ENCODE results near the gene SPATA31D1. TPM values are rescaled to one million over a fixed set of nuclear protein-coding genes. Genes with fewer than 3 reads are reported as not detected.

The SPATA31D1 gene
- total and polyA plus RNA-seq, 2 donors (not counting 1 experiment from before 2014, with no cell fraction given) = not detected

GRCh38 chr9:81981883-81982282 is 6.7 kb upstream of the SPATA31D1 start:
- 36% methylated on average over 3 of the region's 4 CpGs for WGBS (ENCODE audit: insufficient coverage)
- TF ChIP-seq EZH2 (IDR thresholded peaks at IDR 0.05; ENCODE audit: borderline replicate concordance, insufficient read depth, low read depth, low read length, poor library complexity, severe bottlenecking) = no peak
- TF ChIP-seq CTCF (IDR thresholded peaks at IDR 0.05) = no peak

GRCh38 chr9:81984928-81985327 is 3.6 kb upstream of the SPATA31D1 start:
- Mint-ChIP-seq H3K27ac (no peak overlapping the region), H3K4me1 (peaks cover 13% of the 10 kb centered on the region), H3K9me3 (ENCODE audit: insufficient read depth) (no peaks in the 10 kb centered on the region), H3K27me3 (no peaks in the 10 kb centered on the region), H3K4me3 (no peak overlapping the region)
- H3K27ac ChIP-seq (ENCODE audit: low read length in 2 of 2) = no peak overlapping the region
- H3K9me3 ChIP-seq (ENCODE audit: control extremely low read depth in 1 of 3, control insufficient read depth in 2 of 3, insufficient read depth in 1 of 3, low read length in 2 of 3) = no peaks in the 10 kb centered on the region
- H4K20me1 ChIP-seq (ENCODE audit: control insufficient read depth, insufficient read depth, low read length, poor library complexity, severe bottlenecking) = no peaks in the 10 kb centered on the region
- ATAC-seq (ENCODE audit: low read depth) (no peak), DNase-seq (no peak)
- H3K9ac ChIP-seq (ENCODE audit: low read length) = no peak overlapping the region
- H3K27me3 ChIP-seq (replicated peaks in 1 of 4; ENCODE audit: control extremely low read depth in 1 of 4, control insufficient read depth in 3 of 4, insufficient read depth in 4 of 4, low read length in 3 of 4) = no peaks in the 10 kb centered on the region
- intact Hi-C loops (cut with micrococcal nuclease) = no loop called here
- ChIA-PET POLR2A (no interaction called here), CTCF (no interaction called here)
- H3K4me3 ChIP-seq (ENCODE audit: control extremely low read depth in 1 of 5, extremely low read depth in 1 of 5, insufficient read depth in 1 of 5, low read depth in 2 of 5, low read length in 4 of 5) = no peak overlapping the region
- TF ChIP-seq EZH2 (IDR thresholded peaks at IDR 0.05; ENCODE audit: borderline replicate concordance, insufficient read depth, low read depth, low read length, poor library complexity, severe bottlenecking) (no peak), CTCF (IDR thresholded peaks at IDR 0.05) (no peak)
- no peaks in the 10 kb centered on the region for H3K36me3 ChIP-seq (replicated peaks in 1 of 2; ENCODE audit: control extremely low read depth in 1 of 2, control insufficient read depth in 1 of 2, extremely low read depth in 1 of 2, insufficient read depth in 2 of 2, low read length in 1 of 2)
- WGBS (ENCODE audit: insufficient coverage) = 68% methylated on average over 4 of the region's 6 CpGs
- H2AFZ ChIP-seq (ENCODE audit: insufficient read depth, low read depth, low read length, poor library complexity, severe bottlenecking) = no peak overlapping the region
- H3K4me2 ChIP-seq (replicated peaks; ENCODE audit: low read depth, low read length, poor library complexity, severe bottlenecking) = no peak overlapping the region
- peaks cover 0 to 9% of the 10 kb centered on the region in 2 donors for H3K4me1 ChIP-seq (ENCODE audit: control insufficient read depth in 2 of 2, insufficient read depth in 2 of 2, low read length in 2 of 2)
- H3K79me2 ChIP-seq (ENCODE audit: control insufficient read depth, insufficient read depth, low read length) = no peaks in the 10 kb centered on the region

More at GRCh38 chr9:81981883-81982282, 6.7 kb upstream of the SPATA31D1 start:
- Mint-ChIP-seq H3K27me3 (no peaks in the 10 kb centered on the region), H3K4me3 (peak overlapping the region; percentile 38), H3K4me1 (peaks cover 22% of the 10 kb centered on the region), H3K9me3 (ENCODE audit: insufficient read depth) (no peaks in the 10 kb centered on the region), H3K27ac (no peak overlapping the region)
- no peak overlapping the region for H2AFZ ChIP-seq (ENCODE audit: insufficient read depth, low read depth, low read length, poor library complexity, severe bottlenecking)
- ChIA-PET POLR2A (no interaction called here), CTCF (no interaction called here)
- peaks cover 0 to 9% of the 10 kb centered on the region in 2 donors for H3K4me1 ChIP-seq (ENCODE audit: control insufficient read depth in 2 of 2, insufficient read depth in 2 of 2, low read length in 2 of 2)
- H3K4me2 ChIP-seq (replicated peaks; ENCODE audit: low read depth, low read length, poor library complexity, severe bottlenecking) = no peak overlapping the region
- ATAC-seq (ENCODE audit: low read depth) (no peak), DNase-seq (no peak)
- H3K79me2 ChIP-seq (ENCODE audit: control insufficient read depth, insufficient read depth, low read length) = no peaks in the 10 kb centered on the region
- no peak overlapping the region for H3K27ac ChIP-seq (ENCODE audit: low read length in 2 of 2)
- H4K20me1 ChIP-seq (ENCODE audit: control insufficient read depth, insufficient read depth, low read length, poor library complexity, severe bottlenecking) = no peaks in the 10 kb centered on the region
- H3K4me3 ChIP-seq (ENCODE audit: control extremely low read depth in 1 of 5, extremely low read depth in 1 of 5, insufficient read depth in 1 of 5, low read depth in 2 of 5, low read length in 4 of 5) = no peak overlapping the region
- no peak overlapping the region for H3K9ac ChIP-seq (ENCODE audit: low read length)
- H3K27me3 ChIP-seq (replicated peaks in 1 of 4; ENCODE audit: control extremely low read depth in 1 of 4, control insufficient read depth in 3 of 4, insufficient read depth in 4 of 4, low read length in 3 of 4) = no peaks in the 10 kb centered on the region
- intact Hi-C loops (cut with micrococcal nuclease) = no loop called here
- no peaks in the 10 kb centered on the region for H3K36me3 ChIP-seq (replicated peaks in 1 of 2; ENCODE audit: control extremely low read depth in 1 of 2, control insufficient read depth in 1 of 2, extremely low read depth in 1 of 2, insufficient read depth in 2 of 2, low read length in 1 of 2)
- peaks cover 0 to 4% (median 0%) of the 10 kb centered on the region in 3 donors for H3K9me3 ChIP-seq (ENCODE audit: control extremely low read depth in 1 of 3, control insufficient read depth in 2 of 3, insufficient read depth in 1 of 3, low read length in 2 of 3)

Measured in B cell (primary cell).